ENCODE data around the gene NFIB. TPM values are rescaled to one million over a fixed set of nuclear protein-coding genes. Genes with fewer than 3 reads are reported as not detected.

Gene NFIB
- total and polyA plus RNA-seq, 2 experiments from 2014 or later: 5.3 to 6.0 TPM

- Histone ChIP-seq H3K79me2 (ENCODE audit: insufficient read depth) (no peaks in the 10 kb centered on the region), H3K27ac (peak overlapping the region; percentile 48), H3K9ac (peak overlapping the region; percentile 1; the same call in 1 of the 2 replicates), H3K27me3 (replicated peaks; ENCODE audit: insufficient read depth) (no peaks in the 10 kb centered on the region), H2AFZ (no peak overlapping the region), H3K36me3 (ENCODE audit: low read depth) (no peaks in the 10 kb centered on the region), H3K9me2 (ENCODE audit: insufficient read depth) (no peaks in the 10 kb centered on the region), H3F3A (ENCODE audit: insufficient read depth) (peaks cover 30% of the 10 kb centered on the region), H3K4me2 (ENCODE audit: unreplicated experiment) (peak overlapping the region; percentile 60), H4K20me1 (ENCODE audit: insufficient read depth) (no peaks in the 10 kb centered on the region), H3K4me3 (peak overlapping the region; percentile 41), H3K9me3 (ENCODE audit: low read depth) (no peaks in the 10 kb centered on the region), H3K4me1 (ENCODE audit: insufficient read depth) (peaks cover 47% of the 10 kb centered on the region)
- peak; percentile 69 for DNase-seq
- TF ChIP-seq EZH2phosphoT487 (IDR thresholded peaks at IDR 0.05; ENCODE audit: insufficient read depth, low read depth): no peak
- TF ChIP-seq EZH2 (IDR thresholded peaks at IDR 0.05; ENCODE audit: insufficient read depth, poor library complexity, severe bottlenecking): no peak
- in situ Hi-C loops (cut with MboI): no loop called here
- 16 to 23% methylated on average over 8 of the region's 8 CpGs for WGBS, 2 experiments (ENCODE audit: low coverage in 1 of 2, low lambda C conversion rate in 2 of 2, missing lambda C conversion rate in 2 of 2)
Observed at GRCh38 chr9:14277244-14277643, 36.7 kb downstream of the NFIB start.

GRCh38 chr9:14275331-14275730, 38.6 kb downstream of the NFIB start:
- 97 to 98% methylated on average over 5 of the region's 5 CpGs for WGBS, 2 experiments (ENCODE audit: low coverage in 1 of 2, low lambda C conversion rate in 2 of 2, missing lambda C conversion rate in 2 of 2)
- no peak for DNase-seq
- no peak overlapping the region for H3K9ac ChIP-seq
- no peak overlapping the region for H3K27ac ChIP-seq
- no peaks in the 10 kb centered on the region for H3K9me3 ChIP-seq (ENCODE audit: low read depth)
- H3K4me1 ChIP-seq (ENCODE audit: insufficient read depth): peaks cover 43% of the 10 kb centered on the region
- TF ChIP-seq EZH2phosphoT487 (IDR thresholded peaks at IDR 0.05; ENCODE audit: insufficient read depth, low read depth) (no peak), EZH2 (IDR thresholded peaks at IDR 0.05; ENCODE audit: insufficient read depth, poor library complexity, severe bottlenecking) (no peak)
- H3K4me3 ChIP-seq: no peak overlapping the region
- H3K27me3 ChIP-seq (replicated peaks; ENCODE audit: insufficient read depth): no peaks in the 10 kb centered on the region
- H3K9me2 ChIP-seq (ENCODE audit: insufficient read depth): no peaks in the 10 kb centered on the region
- H3K4me2 ChIP-seq (ENCODE audit: unreplicated experiment): no peak overlapping the region
- H2AFZ ChIP-seq: no peak overlapping the region
- in situ Hi-C loops (cut with MboI): no loop called here
- peaks cover 30% of the 10 kb centered on the region for H3F3A ChIP-seq (ENCODE audit: insufficient read depth)
- H4K20me1 ChIP-seq (ENCODE audit: insufficient read depth): no peaks in the 10 kb centered on the region
- no peaks in the 10 kb centered on the region for H3K79me2 ChIP-seq (ENCODE audit: insufficient read depth)
- no peaks in the 10 kb centered on the region for H3K36me3 ChIP-seq (ENCODE audit: low read depth)

- peaks cover 31% of the 10 kb centered on the region for H3K4me1 ChIP-seq (ENCODE audit: insufficient read depth)
- DNase-seq: no peak
- WGBS, 2 experiments (ENCODE audit: low coverage in 1 of 2, low lambda C conversion rate in 2 of 2, missing lambda C conversion rate in 2 of 2): 79 to 86% methylated on average over 4 of the region's 4 CpGs
Observed at GRCh38 chr9:14273696-14274121, 40.2 kb downstream of the NFIB start.

GRCh38 chr9:14272927-14273528, 40.9 kb downstream of the NFIB start:
- H3K36me3 ChIP-seq (ENCODE audit: low read depth): no peaks in the 10 kb centered on the region
- TF ChIP-seq EZH2phosphoT487 (IDR thresholded peaks at IDR 0.05; ENCODE audit: insufficient read depth, low read depth) (no peak), EZH2 (IDR thresholded peaks at IDR 0.05; ENCODE audit: insufficient read depth, poor library complexity, severe bottlenecking) (no peak)
- no peaks in the 10 kb centered on the region for H3K27me3 ChIP-seq (replicated peaks; ENCODE audit: insufficient read depth)
- no peaks in the 10 kb centered on the region for H3K9me3 ChIP-seq (ENCODE audit: low read depth)
- H3K27ac ChIP-seq: no peak overlapping the region
- H3F3A ChIP-seq (ENCODE audit: insufficient read depth): peaks cover 18% of the 10 kb centered on the region
- H3K9me2 ChIP-seq (ENCODE audit: insufficient read depth): no peaks in the 10 kb centered on the region
- no peaks in the 10 kb centered on the region for H3K79me2 ChIP-seq (ENCODE audit: insufficient read depth)
- no peak overlapping the region for H2AFZ ChIP-seq
- peaks cover 24% of the 10 kb centered on the region for H3K4me1 ChIP-seq (ENCODE audit: insufficient read depth)
- in situ Hi-C loops (cut with MboI): no loop called here
- DNase-seq: no peak
- H3K4me2 ChIP-seq (ENCODE audit: unreplicated experiment): no peak overlapping the region
- WGBS, 2 experiments (ENCODE audit: low coverage in 1 of 2, low lambda C conversion rate in 2 of 2, missing lambda C conversion rate in 2 of 2): 89 to 91% methylated on average over 7 of the region's 7 CpGs
- H3K4me3 ChIP-seq: no peak overlapping the region
- no peak overlapping the region for H3K9ac ChIP-seq
- H4K20me1 ChIP-seq (ENCODE audit: insufficient read depth): no peaks in the 10 kb centered on the region

More at GRCh38 chr9:14273696-14274121, 40.2 kb downstream of the NFIB start:
- Histone ChIP-seq H3K9me3 (ENCODE audit: low read depth) (no peaks in the 10 kb centered on the region), H3K9ac (no peak overlapping the region), H4K20me1 (ENCODE audit: insufficient read depth) (no peaks in the 10 kb centered on the region), H3K36me3 (ENCODE audit: low read depth) (no peaks in the 10 kb centered on the region), H2AFZ (no peak overlapping the region), H3K4me3 (no peak overlapping the region), H3K27me3 (replicated peaks; ENCODE audit: insufficient read depth) (no peaks in the 10 kb centered on the region), H3K79me2 (ENCODE audit: insufficient read depth) (no peaks in the 10 kb centered on the region), H3F3A (ENCODE audit: insufficient read depth) (peaks cover 23% of the 10 kb centered on the region), H3K9me2 (ENCODE audit: insufficient read depth) (no peaks in the 10 kb centered on the region), H3K4me2 (ENCODE audit: unreplicated experiment) (no peak overlapping the region), H3K27ac (no peak overlapping the region)
- in situ Hi-C loops (cut with MboI): no loop called here
- TF ChIP-seq EZH2phosphoT487 (IDR thresholded peaks at IDR 0.05; ENCODE audit: insufficient read depth, low read depth) (no peak), EZH2 (IDR thresholded peaks at IDR 0.05; ENCODE audit: insufficient read depth, poor library complexity, severe bottlenecking) (no peak)

Data from GM23248 (cell line).